NCI-H128 (cell line): ENCODE measurements around the gene RUVBL2.

Experiments
- DNase-seq: peaks from one replicate; lab custom pipeline; 2025; ENCODE audit not compliant: unreplicated experiment; lab: John Stamatoyannopoulos, UW

Gene RUVBL2

DNA sequence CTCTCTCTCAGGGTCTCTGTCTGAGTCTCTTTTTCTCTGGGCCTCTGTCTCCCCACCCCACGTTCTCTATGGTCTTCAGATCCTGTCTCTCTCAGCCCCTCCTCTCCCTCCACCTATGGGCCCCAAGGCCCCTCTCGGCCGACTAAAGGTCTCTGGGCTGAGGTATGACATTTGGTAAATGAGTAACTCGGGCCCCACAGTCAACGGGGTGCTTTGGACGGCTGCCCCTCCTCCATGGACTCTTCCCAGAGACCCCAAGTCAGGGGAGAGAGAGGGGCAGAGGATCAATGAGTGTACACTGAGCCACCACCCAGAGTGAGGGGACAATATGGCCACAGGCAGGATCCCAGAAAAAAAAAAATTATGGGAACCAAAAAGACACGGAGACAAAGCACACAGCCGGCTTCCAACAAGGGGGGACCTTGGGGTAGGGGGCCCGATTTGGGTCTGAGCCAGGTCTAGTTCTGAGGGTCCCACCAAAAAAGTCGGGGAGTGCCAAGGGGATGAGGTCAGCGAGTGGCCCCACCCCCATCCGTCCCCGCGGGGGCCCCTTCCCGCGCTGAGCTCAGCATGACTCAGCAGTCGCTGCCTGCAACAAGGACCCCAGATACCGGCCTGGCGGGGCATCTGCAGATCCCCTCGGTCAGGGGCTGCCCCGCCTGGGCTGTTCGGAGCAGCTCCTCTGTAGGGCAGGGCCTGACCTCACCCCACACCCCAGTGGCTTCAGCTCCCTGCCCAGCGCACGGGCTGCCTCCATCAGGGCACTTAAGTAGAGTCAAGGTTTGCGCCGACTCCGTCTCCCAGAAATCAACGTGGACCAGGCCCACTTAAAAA lies 30.1 kb upstream of the RUVBL2 start:
- DNase-seq: no peak

DNA sequence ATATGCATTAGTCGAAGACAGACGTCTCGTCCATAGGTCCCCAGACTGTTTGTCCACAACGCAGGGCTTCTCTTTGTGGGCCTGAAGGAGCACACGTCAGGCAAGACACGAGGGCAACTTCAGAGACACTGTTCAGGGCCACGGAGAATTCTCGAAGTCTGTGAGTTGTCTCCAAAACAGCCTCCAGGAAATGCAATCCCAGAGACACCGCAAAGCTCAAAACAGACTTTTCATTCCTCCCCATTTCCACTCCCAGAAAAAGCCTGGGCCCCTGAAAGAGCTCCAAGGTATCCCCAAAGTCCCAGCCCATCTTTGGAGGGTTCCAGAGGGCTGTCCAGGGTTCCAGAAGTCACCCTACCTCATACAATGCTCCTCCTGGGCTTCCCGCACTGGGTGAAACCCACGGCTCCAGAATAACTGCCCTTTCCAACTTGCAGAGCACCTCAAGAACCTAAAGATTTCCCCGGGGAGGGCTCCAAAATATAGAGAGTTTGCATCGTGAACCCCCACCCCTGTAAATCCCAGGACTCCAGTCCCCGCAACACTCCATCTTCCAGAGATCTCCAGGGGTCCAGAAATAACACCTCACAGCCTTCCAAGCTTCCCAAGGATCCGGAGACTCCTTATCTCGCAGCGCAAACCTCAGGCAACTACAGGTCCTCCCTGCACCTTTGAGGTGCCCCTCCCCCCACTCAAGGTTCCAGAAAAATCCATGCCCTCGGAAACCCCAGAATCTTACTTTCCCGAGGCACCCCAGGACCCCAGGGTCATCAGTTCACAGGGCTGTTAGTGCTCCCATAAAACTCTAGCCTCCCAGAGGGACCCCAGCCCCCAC lies 29.3 kb upstream of the RUVBL2 start:
- DNase-seq: no peak

DNA sequence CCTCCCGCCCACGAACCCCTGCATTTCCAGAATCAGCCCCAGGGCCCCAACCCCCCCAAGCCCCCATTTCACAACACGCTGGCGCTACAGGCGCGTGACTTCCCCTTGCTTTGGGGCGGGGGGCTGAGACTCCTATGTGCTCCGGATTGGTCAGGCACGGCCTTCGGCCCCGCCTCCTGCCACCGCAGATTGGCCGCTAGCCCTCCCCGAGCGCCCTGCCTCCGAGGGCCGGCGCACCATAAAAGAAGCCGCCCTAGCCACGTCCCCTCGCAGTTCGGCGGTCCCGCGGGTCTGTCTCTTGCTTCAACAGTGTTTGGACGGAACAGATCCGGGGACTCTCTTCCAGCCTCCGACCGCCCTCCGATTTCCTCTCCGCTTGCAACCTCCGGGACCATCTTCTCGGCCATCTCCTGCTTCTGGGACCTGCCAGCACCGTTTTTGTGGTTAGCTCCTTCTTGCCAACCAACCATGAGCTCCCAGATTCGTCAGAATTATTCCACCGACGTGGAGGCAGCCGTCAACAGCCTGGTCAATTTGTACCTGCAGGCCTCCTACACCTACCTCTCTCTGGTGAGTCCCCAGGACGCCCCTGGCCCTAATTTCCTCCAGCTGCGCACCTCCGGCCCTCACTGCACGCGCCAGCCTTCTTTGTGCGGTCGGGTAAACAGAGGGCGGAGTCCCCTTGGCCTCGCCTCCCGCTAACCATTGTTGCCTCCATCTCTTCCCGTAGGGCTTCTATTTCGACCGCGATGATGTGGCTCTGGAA lies 28.5 kb upstream of the RUVBL2 start, which contains the start of gene FTL:
Gene FTL, plus strand, starts transcription at position 270 of the 766 bp plus-strand sequence. Its CDS starts 199 bp downstream, at position 469.
- DNase-seq: peak; percentile 92

DNA sequence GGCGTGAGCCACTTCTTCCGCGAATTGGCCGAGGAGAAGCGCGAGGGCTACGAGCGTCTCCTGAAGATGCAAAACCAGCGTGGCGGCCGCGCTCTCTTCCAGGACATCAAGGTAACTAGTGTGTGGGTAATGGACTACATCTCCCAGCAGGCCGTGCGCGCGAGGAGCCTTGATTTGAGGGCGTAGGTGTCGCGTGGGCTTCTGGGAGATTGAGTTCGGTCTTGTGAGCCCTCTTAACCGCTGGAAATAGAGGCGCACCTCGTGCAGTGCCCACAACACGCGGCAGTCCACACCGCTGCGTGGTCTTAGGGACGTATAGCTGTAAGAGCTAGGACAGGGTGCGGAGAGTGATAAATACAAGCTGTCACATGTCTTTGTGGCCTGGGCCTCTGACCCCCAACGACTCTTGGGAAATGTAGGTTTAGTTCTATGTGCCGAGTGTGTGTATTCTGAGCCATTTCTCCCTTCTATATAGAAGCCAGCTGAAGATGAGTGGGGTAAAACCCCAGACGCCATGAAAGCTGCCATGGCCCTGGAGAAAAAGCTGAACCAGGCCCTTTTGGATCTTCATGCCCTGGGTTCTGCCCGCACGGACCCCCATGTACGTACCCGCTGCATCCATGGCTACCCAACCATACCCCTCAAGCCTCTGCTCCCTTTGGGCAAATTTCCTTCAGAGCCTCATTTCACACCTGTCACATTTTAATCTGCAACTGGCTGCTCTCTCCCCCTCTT lies 27.7 kb upstream of the RUVBL2 start:
- DNase-seq: peak; percentile 75

DNA sequence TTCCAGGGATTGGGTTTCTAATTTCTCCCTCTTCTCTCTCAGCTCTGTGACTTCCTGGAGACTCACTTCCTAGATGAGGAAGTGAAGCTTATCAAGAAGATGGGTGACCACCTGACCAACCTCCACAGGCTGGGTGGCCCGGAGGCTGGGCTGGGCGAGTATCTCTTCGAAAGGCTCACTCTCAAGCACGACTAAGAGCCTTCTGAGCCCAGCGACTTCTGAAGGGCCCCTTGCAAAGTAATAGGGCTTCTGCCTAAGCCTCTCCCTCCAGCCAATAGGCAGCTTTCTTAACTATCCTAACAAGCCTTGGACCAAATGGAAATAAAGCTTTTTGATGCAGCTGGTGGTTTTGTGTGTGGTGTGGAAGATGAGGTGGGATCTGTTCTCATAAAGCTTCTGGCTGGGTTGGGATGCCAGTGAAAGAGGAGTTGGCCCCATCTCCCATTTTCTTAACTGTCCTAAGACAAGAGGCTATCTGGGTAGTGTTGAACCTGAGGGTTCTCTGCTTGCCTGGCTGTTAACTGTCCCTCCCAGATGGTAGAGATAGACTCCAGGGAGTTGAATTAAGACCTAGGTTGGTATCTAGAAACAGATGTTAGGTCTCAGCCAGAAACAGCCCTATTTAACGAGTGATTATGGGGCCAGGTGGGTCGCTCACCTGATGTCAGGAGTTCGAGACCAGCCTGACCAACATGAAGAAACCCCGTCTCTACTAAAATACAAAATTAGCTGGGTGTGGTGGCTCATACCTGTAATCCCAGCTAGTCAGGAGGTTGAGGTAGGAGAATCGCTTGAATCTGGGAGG lies 26.9 kb upstream of the RUVBL2 start:
- DNase-seq: no peak

DNA sequence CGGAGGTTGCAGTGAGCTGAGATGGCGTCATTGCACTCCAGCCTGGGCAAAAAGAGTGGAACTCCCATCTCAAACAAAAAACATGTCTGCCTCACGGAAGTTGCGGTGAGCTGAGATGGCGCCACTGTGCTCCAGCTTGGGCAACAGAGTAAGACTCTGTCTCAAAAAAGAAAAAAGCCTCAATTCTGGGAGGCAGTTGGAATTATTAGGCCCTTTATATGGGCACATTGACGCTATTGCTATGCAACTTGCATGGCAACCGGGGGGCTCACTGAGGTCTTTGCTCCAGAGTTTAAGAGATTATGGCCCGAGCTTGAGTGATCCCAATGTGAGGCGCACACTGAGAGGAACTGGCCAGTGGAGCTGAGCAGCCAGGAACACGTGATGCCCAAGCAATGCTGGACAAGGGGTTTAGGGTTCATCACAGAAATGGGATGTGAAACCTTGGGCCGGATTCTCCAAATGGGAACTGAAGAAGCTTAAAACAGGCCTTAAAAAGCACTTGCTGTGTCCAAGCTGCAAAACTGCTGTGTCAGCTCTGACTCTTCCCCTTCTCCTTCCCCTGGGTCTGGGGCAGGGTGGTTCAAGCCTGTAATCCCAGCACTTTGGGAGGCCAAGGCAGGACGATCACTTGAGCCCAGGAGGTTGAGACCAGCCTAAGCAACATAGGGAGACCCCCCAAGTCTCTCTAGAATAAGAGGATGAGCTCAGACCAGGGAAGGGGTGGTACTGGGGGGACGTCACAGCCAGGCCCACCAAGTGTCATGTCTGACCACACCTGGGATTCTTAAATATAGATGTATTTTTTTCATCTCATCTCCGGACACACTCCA lies 26.1 kb upstream of the RUVBL2 start:
- no peak for DNase-seq

DNA sequence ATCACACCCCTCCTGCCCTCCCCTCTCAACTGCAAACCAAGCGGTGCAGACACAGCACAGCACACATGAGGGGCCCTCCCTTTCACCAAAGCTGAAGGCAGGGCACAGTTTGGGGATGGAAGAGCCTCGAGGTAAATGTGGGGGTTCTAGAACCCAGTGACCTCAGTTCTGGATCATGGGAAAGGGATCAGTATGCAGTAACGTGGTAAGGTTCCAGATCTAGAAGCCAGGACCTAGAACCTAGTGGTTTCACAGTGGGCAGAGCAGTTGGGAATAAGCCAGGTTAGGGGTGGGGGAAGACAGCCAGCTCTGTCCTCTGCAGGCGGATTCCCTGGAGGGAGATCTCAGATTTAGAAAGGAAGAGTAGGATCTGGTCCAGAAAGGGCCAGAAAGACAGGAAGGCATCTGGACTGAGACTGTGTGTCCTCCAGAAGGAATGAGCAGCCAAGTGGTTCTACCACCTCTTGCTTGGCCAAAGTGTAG lies 25.5 kb upstream of the RUVBL2 start:
- no peak for DNase-seq

DNA sequence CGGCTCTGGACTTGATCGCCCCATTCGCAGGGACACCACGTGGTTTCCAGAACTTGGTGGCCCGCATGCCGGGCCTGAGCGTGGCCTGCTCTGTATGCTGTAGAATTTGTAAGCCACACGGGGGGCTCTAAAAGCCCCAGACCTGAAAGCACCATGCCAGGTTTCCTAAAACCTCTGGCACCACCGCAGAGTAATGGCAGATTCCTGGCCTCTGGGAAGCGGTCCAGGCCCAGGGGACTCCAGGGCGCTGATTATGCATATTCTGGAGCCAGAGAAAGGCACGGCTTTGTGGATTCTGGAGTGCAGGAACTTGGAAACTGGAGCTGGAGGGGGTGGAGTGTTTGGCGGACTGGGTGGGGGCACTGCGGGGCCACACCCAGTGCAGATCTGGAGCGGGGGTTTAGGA lies 24.9 kb upstream of the RUVBL2 start:
- DNase-seq: no peak

DNA sequence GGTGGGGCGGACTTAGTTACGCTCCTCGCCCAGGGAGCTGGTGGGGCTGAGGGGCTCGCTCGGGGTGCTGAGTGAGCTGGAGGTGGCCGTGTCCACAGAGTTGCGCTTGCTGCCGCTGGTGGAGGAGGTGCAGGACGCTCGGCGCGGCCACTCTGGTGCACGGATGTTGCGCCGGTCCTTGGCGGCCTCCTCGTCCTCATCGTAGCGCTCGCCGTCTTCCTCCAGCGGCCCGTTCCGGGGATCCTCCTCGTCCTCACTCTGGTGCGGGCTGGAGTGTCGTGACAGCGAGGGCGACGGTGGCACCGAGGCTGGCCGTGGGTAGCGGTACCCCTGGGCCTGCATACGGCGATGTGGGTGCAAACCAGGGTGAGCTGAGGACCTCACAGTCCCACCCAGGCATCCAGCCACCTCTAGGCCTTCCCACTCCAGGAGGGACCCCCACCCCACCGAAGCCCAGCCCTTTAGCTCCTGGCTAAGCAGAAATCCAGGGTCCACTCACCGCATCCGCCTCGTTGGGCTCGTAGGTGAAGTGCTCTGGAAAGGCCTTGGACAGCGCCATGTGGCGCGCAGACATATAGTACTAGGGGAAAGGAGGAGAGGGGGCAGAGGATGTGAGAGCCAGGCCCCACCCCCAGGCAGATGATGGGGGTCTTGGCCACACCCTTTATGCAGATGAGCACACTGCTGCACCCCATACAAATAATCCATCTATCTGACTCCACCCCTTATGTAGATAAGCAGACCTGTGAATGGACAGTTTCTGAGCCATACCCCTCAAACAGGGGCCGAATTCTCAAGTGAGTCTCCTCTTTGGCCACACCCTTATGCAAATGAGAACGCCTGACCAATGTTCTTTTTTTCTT lies 24.2 kb upstream of the RUVBL2 start:
- DNase-seq: no peak

DNA sequence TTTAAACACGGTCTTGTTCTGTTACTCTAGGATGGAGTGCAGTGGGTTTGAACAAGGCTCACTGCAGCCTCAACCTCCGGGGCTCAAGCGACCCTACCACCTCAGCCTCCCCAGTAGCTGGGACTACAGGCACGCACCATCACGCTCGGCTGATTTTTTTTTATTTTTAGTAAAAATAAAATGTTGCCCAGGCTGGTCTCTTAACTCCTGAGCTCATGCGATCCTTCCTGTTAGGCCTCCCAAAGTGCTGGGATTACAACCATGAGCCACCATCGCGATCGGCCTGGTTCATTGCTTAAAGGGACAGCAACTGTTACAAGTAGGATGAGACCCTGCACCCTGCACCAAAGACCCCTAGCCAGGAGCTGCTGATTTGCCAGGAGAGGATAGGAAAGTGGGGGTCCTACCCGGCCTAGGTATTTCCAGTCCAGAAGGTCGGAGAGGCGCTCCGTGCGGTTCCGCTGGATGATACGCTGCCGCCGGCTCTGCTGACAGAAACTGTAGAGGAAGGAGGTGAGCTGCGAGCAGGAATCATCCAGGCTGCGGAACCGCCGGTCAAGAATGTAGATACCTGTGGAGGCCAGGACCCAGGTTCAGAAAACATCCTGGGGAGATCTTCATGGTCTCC lies 23.4 kb upstream of the RUVBL2 start:
- no peak for DNase-seq

DNA sequence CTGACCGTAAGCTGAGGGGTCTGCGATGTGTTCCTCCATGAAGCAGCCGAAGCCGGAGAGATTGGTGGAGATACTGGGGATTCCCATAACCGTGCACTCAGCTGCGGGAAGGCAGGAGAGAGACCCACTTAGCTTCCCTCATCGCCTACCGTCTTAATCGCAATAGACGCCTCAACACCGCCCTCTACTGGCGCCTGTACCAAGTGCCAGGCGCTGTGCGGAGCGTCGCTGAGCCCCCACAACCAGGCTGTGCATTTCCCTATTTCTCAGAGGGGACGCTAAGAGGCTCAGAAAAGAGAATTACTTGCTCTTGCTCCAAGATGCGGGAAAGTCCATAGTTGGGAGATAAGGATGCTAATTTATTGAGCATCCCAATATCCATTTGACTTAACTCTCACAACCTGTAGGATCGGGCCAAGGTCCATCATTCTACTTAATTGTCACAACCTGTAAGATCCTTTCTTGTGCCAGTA lies 22.7 kb upstream of the RUVBL2 start:
- DNase-seq: peak; percentile 76

DNA sequence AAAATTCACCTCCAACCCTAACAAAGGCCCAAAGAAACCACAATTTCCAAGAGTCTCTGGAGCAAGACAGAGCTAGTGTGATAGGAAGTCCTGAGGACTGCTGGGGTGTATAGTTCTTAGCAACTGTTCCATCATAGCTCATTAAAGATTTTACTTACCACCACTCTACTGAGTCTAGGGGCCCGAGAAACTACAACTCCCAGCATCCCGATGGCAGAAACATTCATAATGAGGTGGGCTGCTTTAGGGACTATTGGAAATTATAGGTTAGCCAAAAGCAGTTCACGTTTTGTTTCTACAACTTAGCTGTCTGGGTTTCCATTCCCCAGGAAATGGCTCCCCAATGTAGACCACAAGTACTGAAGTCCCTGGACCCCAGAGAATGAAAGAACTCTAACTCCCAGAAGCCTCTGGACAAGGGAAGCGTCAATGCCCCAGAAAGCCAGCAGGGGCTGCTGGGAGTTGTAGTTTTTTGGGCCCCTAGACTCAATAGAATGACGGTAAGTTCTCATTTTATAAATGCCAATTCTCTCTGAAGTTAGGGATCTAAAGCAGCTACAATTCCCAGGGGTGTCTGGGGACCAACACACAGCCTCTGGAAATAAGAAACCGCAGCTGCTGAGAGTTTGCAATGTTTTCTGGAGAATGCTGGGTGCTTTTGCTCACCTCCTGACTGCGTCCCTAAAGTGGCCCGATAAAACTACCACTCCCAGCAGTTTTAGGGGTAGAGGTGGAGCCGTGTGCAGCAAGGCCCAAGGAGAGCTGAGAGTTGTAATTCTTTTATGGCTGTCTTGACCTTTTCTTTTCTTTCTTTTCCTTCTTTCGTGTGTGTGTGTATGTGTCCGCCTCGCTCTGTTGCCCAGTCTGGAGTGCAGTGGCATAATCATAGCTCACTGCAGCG lies 17.5 kb upstream of the RUVBL2 start:
- no peak for DNase-seq

DNA sequence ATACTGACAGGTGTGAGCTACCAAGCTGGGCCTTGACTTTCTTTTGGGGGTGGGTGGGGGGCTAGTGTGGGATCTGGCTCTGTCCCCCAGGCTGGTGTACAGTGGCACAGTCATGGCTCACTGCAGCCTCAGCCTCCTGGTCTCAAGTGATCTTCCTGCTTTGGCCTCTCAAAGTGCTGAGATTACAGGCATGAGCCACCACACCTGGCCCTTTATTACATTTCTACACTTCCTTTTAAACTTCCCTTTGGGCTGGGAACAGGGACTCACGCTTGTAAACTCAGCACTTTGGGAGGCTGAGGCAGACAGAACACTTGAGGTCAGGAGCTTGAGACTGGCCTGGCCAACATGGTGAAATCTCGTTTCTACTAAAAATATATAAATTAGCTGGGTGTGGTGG lies 16.6 kb upstream of the RUVBL2 start:
- DNase-seq: no peak

DNA sequence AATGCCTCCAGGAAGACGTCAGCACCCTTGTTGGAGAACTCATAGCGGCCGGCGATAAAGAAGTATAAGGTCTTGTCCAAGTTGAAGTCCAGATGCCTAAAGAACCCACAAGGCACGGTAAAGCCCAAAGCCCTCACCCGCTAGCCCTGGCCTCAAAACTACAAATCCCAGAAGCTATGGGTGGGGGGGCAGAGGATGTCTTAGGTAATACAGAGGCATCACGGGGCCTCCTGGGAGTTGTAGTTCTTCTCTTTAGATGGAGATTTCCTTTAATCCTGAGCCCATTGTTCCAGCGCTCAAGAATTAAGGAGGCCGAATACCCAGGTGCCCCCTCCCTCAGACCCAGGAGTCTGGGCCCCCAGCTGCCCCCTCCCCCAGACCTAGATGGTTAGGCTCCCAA lies 11.4 kb upstream of the RUVBL2 start:
- no peak for DNase-seq

DNA sequence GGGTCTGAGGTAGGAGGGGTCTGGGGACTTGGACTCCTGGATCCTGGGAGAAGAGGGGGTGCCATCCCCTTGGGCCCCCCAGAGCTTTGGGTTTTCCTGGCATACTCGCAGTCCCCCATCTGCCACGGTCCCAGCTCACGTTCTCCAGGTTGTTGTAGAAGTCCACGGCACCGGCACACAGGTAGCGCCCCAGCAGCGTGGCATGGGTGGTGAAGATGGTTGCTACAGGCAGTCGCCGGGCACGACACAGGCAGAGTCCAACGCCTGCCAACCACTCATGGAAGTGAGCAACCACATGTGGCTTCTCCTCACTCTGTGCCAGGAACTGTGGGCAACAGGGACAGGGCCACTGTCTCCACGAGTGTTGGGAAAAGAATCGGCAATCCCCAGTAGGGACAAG lies 8.0 kb upstream of the RUVBL2 start:
- DNase-seq: no peak

DNA sequence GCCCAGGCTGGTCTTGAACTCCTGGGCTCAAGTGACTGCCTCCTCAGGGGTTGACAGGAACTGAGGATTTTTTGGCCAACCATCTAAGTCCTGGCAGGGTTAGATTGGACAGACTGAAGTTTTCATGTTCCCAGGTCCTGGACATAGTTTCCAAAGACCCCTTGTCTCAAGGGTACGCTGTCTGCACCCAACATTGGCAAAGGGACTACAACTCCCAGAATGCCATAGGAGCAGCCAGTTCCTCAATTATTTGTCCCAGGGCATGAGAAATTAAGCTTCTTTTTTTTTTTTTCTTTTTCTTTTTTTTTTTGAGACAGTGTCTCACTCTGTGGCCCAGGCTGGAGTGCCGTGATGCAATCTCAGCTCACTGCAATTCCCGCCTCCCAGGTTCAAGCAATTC lies 7.5 kb upstream of the RUVBL2 start:
- DNase-seq: no peak
